Cardiac fibroblast (primary cell): ENCODE data around the gene ANGEL2.

Experiments
- DNase-seq, 2 donors: peaks; one replicate each; pipeline versions ENCODE4 v3.0.0 to v3.0.0-alpha.2; 2010; ENCODE audit warnings: low read depth in 2 of 2
- H3K4me3 ChIP-seq, 2 donors: replicated peaks in 1 of 2; 1 replicate in 1 of 2; 2 replicates in 1 of 2; pipeline ENCODE4 v1.5.1; 2011; ENCODE audit warnings: low read depth in 2 of 2, low read length in 2 of 2, mild to moderate bottlenecking in 2 of 2, moderate library complexity in 1 of 2
- TF ChIP-seq, protein P1 (sequence below): IDR thresholded peaks from one replicate; pipeline ENCODE4 v1.5.1; 2011; ENCODE audit warnings: low read depth, mild to moderate bottlenecking, low read length, inconsistent platforms

ANGEL2 gene

DNA sequence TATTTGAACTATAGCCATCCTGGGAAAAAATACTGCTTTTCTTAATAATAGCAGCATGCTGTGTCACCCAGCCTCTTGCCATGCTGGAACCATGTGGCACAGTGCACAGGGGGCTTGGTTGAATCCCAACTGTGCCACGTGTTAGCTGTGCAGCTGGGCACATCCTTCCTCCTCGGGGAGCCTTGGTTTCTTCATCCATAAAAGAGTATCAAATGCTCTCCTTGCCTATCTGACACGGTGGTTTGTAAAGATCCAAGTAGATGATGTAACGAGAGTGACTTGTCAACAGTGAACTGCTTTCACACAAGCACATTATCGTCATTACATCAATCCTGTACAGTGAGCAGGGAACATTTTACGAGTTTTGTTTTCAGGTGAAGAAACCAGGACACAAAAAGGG is 41.0 kb downstream of the ANGEL2 start:
- no peak overlapping the region for H3K4me3 ChIP-seq
- no peak for DNase-seq
- TF ChIP-seq, protein P1, sequence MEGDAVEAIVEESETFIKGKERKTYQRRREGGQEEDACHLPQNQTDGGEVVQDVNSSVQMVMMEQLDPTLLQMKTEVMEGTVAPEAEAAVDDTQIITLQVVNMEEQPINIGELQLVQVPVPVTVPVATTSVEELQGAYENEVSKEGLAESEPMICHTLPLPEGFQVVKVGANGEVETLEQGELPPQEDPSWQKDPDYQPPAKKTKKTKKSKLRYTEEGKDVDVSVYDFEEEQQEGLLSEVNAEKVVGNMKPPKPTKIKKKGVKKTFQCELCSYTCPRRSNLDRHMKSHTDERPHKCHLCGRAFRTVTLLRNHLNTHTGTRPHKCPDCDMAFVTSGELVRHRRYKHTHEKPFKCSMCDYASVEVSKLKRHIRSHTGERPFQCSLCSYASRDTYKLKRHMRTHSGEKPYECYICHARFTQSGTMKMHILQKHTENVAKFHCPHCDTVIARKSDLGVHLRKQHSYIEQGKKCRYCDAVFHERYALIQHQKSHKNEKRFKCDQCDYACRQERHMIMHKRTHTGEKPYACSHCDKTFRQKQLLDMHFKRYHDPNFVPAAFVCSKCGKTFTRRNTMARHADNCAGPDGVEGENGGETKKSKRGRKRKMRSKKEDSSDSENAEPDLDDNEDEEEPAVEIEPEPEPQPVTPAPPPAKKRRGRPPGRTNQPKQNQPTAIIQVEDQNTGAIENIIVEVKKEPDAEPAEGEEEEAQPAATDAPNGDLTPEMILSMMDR: no peak

DNA sequence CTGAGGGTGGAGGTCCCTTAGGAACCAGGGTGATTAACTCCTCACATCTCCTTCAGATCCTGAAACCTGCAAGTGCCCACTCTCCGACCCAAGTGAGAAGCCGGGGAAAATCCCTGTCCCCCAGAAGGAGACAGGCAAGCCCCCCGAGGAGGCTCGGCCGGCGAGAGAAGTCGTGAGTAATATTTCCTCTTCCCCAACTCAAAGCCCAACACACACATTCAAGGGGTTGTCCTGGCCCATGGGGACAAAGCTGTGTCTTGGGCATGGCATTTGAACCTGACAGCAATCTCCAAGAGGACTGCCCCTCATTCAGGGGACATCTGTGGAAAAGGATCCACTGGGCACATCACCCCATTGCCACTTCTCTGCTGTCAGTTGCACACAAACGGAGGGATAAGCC is 41.8 kb downstream of the ANGEL2 start:
- DNase-seq: no peak
- TF ChIP-seq, protein P1: no peak
- H3K4me3 ChIP-seq: no peak overlapping the region

DNA sequence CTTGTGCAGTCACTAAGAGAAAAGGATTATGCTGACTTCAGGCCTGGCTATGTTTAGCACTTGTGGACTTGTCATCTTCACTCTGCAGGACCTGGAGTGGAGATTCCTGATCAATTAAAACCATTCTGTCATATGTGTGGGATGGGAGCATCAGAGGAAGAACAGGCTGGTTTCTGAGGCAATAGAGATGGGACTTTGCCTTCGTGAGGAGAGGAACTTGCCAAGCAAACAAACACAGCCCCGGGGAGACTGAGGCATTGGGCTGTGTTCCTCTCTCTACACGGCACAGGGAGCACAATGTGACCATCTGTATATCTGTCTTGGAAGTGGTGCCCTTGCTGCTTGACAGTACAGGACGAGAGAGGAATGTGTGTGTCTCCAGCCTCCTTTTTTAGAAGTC is 42.2 kb downstream of the ANGEL2 start:
- TF ChIP-seq, protein P1: no peak
- no peak for DNase-seq
- H3K4me3 ChIP-seq: no peak overlapping the region

DNA sequence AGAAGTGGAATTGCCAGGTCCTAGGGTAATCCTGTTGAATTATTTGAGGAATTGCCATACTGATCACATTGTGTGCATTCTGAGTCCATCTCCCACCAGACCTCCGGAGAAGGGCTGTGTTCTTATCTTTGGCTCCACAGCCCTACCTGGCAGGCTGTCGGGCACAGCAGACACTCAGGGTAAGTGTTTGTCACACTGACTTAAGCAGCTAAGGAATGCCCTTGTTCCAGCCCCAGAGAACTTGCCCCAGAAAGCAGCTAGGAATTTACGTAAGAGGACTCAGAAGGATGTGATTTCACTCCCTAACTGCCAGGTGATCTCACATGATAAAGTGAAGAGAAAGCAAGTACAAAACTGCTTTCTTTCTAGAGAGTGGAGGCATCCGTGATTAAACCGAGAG is 44.4 kb downstream of the ANGEL2 start:
- no peak overlapping the region for H3K4me3 ChIP-seq
- no peak for DNase-seq
- TF ChIP-seq, protein P1: no peak

DNA sequence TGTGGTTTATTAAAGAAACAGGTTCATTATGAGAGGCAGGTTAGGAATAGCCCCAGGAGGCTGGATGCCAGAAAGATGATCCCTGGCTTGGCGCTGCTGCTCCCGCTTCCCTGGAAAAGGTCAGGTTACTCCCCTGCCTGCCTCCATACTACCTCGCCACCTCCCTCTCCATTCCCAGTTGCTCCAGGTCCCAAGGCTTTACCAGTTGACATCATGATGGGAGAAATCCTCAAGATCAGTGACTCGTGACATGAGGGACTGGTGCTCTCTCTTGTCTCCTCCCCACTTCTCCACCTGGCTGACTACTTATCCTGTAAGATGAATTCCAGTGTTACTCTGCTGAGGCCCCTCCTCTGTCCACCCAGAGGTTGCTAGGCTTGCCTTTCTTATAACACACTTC is 45.6 kb downstream of the ANGEL2 start:
- DNase-seq: no peak
- TF ChIP-seq, protein P1: no peak
- no peak overlapping the region for H3K4me3 ChIP-seq

DNA sequence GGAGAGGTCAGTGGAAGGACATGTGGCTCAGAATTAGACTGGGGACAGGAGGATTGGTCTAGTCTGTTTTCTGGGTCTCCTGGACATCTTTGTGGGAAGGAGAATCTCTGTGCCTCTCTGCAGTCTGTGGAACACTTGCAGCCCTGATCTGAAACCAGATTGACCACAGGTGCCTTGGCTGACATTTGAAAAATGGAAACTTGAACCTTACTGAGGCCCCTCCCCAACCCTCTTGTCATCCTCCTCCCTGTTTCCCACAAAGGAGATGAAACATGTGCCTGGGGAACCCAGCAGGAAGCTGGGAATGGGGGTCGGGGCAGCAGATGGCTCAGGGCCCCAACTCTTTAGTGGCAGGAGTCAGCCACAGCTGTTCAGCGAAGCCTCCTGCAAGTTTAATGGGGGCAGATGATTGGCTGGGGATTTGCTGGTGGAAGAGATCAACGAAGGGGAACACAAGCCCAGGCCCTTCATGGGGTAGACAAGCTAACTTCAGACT is 47.3 kb downstream of the ANGEL2 start:
- TF ChIP-seq, protein P1: no peak
- no peak overlapping the region for H3K4me3 ChIP-seq
- no peak for DNase-seq

DNA sequence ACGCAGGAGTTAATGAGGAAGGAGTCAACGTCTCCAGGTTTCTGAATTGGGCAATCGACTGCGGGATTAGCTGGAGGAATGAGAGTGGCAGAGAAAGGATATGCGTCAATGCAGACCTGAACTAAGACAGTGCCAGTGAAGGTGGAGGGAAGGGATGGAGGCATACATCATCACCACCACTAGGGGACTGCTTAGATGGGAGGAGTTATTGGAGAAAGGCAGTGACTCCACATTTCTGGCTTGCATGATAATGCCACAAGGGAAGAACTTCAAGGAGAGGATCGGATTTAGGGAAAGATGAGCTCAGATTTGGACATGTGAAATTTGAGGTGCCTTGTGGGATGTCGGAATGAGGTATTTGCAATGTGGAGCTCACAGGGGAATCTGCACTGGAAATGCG is 47.9 kb downstream of the ANGEL2 start:
- no peak overlapping the region for H3K4me3 ChIP-seq
- DNase-seq: peak; percentile 29 to 48
- TF ChIP-seq, protein P1: peak; percentile 63
